Muscle of leg (tissue), 11 donors: Measurements from ENCODE around the gene LNX2. TPM values are rescaled to one million over a fixed set of nuclear protein-coding genes. Genes with fewer than 3 reads are reported as not detected.

Source experiments
- DNase-seq: peaks from one replicate; pipeline ENCODE4 v3.0.0; 2013
- H3K27ac ChIP-seq: one replicate; pipeline ENCODE4 v1.5.1; 2013; ENCODE audit warnings: mild to moderate bottlenecking, low read length, control low read depth
- H3K27me3 ChIP-seq: one replicate; pipeline ENCODE4 v1.6.1; 2013; ENCODE audit warnings: low read length; ENCODE audit not compliant: control insufficient read depth, insufficient read depth
- H3K36me3 ChIP-seq: one replicate; pipeline ENCODE4 v1.6.1; 2013; ENCODE audit warnings: low read length; ENCODE audit not compliant: control insufficient read depth, insufficient read depth
- H3K4me1 ChIP-seq: one replicate; pipeline ENCODE4 v1.6.1; 2013; ENCODE audit warnings: low read length; ENCODE audit not compliant: control insufficient read depth, insufficient read depth
- H3K4me3 ChIP-seq: one replicate; pipeline ENCODE4 v1.5.1; 2013; ENCODE audit warnings: low read length, control low read depth
- H3K9me3 ChIP-seq: replicated peaks from 2 replicates; pipeline ENCODE4 v1.6.1; 2013; ENCODE audit warnings: low read depth, low read length; ENCODE audit not compliant: control insufficient read depth
- WGBS: methylation state at CpG from one replicate; pipeline ENCODE4 v1.1.5; 2013; ENCODE audit warnings: missing lambda C conversion rate; ENCODE audit not compliant: insufficient coverage; 5-methylcytosine and 5-hydroxymethylcytosine counted together
- polyA plus RNA-seq, 8 donors: library from polyadenylated mRNA; unstranded; fragments of 120-200 nt; gene quantifications; one replicate each; pipeline versions ENCODE4 v1.2.1 to v1.2.3, GENCODE V29; 2013; ENCODE audit warnings: inconsistent platforms in 1 of 8, low replicate concordance in 1 of 8; ENCODE audit not compliant: insufficient read length in 8 of 8, insufficient read depth in 1 of 8
- total RNA-seq: library from RNA; stranded (reverse); fragments of 120-200 nt; gene quantifications from one replicate; pipeline ENCODE4 v1.2.4, GENCODE V29; 2013

The LNX2 gene
- total and polyA plus RNA-seq, 9 donors, result 3.9 to 7.1 (median 5.2) TPM

DNA sequence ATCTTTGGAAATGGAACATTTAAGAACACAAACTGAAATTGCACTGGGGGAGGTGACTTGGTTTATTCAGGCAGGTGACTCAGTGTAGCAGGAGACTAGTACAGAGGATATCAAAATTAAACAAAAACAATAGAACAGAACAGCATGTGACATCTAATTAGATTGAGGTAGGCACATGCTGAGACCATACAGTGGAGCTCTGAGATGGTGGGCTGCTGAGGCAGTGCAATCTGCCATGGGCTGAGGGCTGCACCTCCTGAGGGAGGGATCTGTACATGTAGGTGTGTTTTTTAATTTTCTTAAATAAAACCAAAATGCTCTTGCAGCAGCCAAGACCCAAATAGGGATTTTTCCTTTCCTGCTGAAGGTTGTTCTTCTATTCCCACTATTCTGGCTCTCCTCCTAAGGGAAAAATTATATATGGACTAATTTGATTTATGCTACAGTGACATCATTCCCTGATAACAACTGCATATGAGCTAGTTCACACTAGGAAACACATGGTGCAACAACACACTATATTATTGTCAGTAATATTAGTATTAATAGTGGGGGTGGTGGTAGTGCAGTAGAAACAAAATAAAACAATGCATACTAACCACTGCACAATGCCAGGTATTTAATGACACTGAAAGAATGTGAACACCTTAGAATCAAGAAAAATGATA, 48.0 kb downstream of the LNX2 start:
- no peaks in the 10 kb centered on the region for H3K36me3 ChIP-seq
- no peak overlapping the region for H3K27ac ChIP-seq
- no peaks in the 10 kb centered on the region for H3K4me1 ChIP-seq
- H3K27me3 ChIP-seq, result no peaks in the 10 kb centered on the region
- DNase-seq, result no peak
- no peaks in the 10 kb centered on the region for H3K9me3 ChIP-seq
- H3K4me3 ChIP-seq, result no peak overlapping the region

GRCh38 chr13:27570906-27571305, 49.4 kb downstream of the LNX2 start:
- no CpG with 5 or more reads among the region's 1 CpG for WGBS
- no peak overlapping the region for H3K4me3 ChIP-seq
- peaks cover 3% of the 10 kb centered on the region for H3K36me3 ChIP-seq
- no peaks in the 10 kb centered on the region for H3K4me1 ChIP-seq
- H3K9me3 ChIP-seq, result no peaks in the 10 kb centered on the region
- H3K27ac ChIP-seq, result no peak overlapping the region
- no peaks in the 10 kb centered on the region for H3K27me3 ChIP-seq
- DNase-seq, result no peak

GRCh38 chr13:27569405-27569804, 50.9 kb downstream of the LNX2 start:
- no peak for DNase-seq
- Histone ChIP-seq H3K27me3 (no peaks in the 10 kb centered on the region), H3K4me3 (no peak overlapping the region), H3K4me1 (no peaks in the 10 kb centered on the region), H3K27ac (no peak overlapping the region), H3K9me3 (no peaks in the 10 kb centered on the region), H3K36me3 (peaks cover 5% of the 10 kb centered on the region)
- WGBS, result no CpG with 5 or more reads among the region's 4 CpGs

GRCh38 chr13:27565818-27566217, 54.5 kb downstream of the LNX2 start:
- Histone ChIP-seq H3K4me1 (no peaks in the 10 kb centered on the region), H3K4me3 (no peak overlapping the region), H3K27ac (no peak overlapping the region), H3K9me3 (no peaks in the 10 kb centered on the region), H3K36me3 (peaks cover 5% of the 10 kb centered on the region), H3K27me3 (no peaks in the 10 kb centered on the region)
- no CpG with 5 or more reads among the region's 3 CpGs for WGBS
- no peak for DNase-seq

DNA sequence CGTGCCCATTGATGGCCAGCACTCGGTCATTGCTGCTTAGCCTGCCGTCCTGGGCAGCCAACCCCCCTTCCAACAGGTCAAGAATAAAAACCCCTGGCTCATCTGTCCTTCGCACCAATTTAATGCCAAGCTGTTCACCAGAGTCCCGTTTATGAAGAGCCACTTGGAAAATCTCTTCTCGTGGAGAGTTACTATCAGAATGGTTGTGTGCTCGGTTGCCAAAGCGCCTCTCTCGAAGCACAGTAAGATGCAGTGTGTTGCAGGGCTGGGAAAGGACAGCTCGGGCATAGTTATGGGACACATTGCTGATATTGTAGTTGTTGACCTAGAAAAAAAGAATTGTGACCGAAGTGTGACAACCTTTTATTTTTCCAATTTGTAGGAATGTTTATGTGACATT, 57.9 kb downstream of the LNX2 start:
- no peaks in the 10 kb centered on the region for H3K27me3 ChIP-seq
- H3K9me3 ChIP-seq, result no peaks in the 10 kb centered on the region
- H3K4me1 ChIP-seq, result no peaks in the 10 kb centered on the region
- no peak overlapping the region for H3K4me3 ChIP-seq
- H3K36me3 ChIP-seq, result peaks cover 5% of the 10 kb centered on the region
- DNase-seq, result no peak
- no peak overlapping the region for H3K27ac ChIP-seq
- 90% methylated on average over 8 of the region's 11 CpGs for WGBS

- H3K27ac ChIP-seq, result no peak overlapping the region
- no peak for DNase-seq
- H3K4me1 ChIP-seq, result no peaks in the 10 kb centered on the region
- H3K27me3 ChIP-seq, result no peaks in the 10 kb centered on the region
- H3K36me3 ChIP-seq, result peaks cover 2% of the 10 kb centered on the region
- no CpG with 5 or more reads among the region's 2 CpGs for WGBS
- no peaks in the 10 kb centered on the region for H3K9me3 ChIP-seq
- no peak overlapping the region for H3K4me3 ChIP-seq
These were observed 60.6 kb downstream of the LNX2 start for GRCh38 chr13:27559719-27560118.

GRCh38 chr13:27556109-27556508, 64.2 kb downstream of the LNX2 start:
- DNase-seq, result peak; percentile 11
- H3K36me3 ChIP-seq, result peaks cover 2% of the 10 kb centered on the region

GRCh38 chr13:27551562-27551961, 68.8 kb downstream of the LNX2 start:
- WGBS, result 60% methylated on average over 2 of the region's 4 CpGs
- H3K27me3 ChIP-seq, result no peaks in the 10 kb centered on the region
- H3K9me3 ChIP-seq, result no peaks in the 10 kb centered on the region
- H3K4me3 ChIP-seq, result no peak overlapping the region
- peaks cover 10% of the 10 kb centered on the region for H3K36me3 ChIP-seq
- DNase-seq, result no peak
- H3K4me1 ChIP-seq, result no peaks in the 10 kb centered on the region
- no peak overlapping the region for H3K27ac ChIP-seq

More at GRCh38 chr13:27556109-27556508, 64.2 kb downstream of the LNX2 start:
- Histone ChIP-seq H3K9me3 (no peaks in the 10 kb centered on the region), H3K4me1 (no peaks in the 10 kb centered on the region), H3K27me3 (no peaks in the 10 kb centered on the region), H3K4me3 (no peak overlapping the region), H3K27ac (no peak overlapping the region)
- WGBS, result no CpG with 5 or more reads among the region's 2 CpGs

- no peak for DNase-seq
- H3K36me3 ChIP-seq, result peaks cover 8% of the 10 kb centered on the region
- H3K4me3 ChIP-seq, result no peak overlapping the region
- 93% methylated on average over 3 of the region's 8 CpGs for WGBS
- no peaks in the 10 kb centered on the region for H3K9me3 ChIP-seq
- H3K27me3 ChIP-seq, result no peaks in the 10 kb centered on the region
- no peak overlapping the region for H3K27ac ChIP-seq
- H3K4me1 ChIP-seq, result no peaks in the 10 kb centered on the region
These were observed 70.8 kb downstream of the LNX2 start for GRCh38 chr13:27549406-27549981.

GRCh38 chr13:27542220-27542619, 78.1 kb downstream of the LNX2 start:
- no CpG with 5 or more reads among the region's 3 CpGs for WGBS
- Histone ChIP-seq H3K9me3 (no peaks in the 10 kb centered on the region), H3K36me3 (no peaks in the 10 kb centered on the region), H3K27me3 (no peaks in the 10 kb centered on the region), H3K27ac (no peak overlapping the region), H3K4me1 (no peaks in the 10 kb centered on the region), H3K4me3 (no peak overlapping the region)
- DNase-seq, result no peak

DNA sequence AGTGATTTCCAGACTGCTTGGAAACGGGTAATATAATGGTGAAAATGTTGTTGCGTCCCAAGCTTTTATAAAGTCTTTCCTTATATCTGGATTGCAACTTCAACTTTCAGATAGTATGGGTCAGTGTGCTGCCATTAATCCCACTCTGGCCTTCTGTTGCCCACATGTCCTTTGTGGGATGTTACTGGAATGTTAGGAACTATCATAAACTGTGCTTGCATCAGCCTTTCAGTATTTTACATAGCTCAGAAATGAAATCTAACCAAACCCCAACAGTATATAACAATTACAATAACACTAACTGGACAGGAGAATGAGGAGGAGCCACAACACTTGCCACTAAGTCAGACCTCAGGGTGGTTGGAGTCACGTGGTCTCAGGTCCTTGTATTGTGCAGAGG, 78.9 kb downstream of the LNX2 start:
- DNase-seq, result no peak
- H3K9me3 ChIP-seq, result no peaks in the 10 kb centered on the region
- H3K4me1 ChIP-seq, result no peaks in the 10 kb centered on the region
- H3K27ac ChIP-seq, result no peak overlapping the region
- no peak overlapping the region for H3K4me3 ChIP-seq
- WGBS, result 71% methylated on average over 1 of the region's 3 CpGs
- H3K27me3 ChIP-seq, result no peaks in the 10 kb centered on the region
- no peaks in the 10 kb centered on the region for H3K36me3 ChIP-seq
